Endometrial microvascular endothelial cells (primary cell): ENCODE results near the gene STRN. TPM values are rescaled to one million over a fixed set of nuclear protein-coding genes. Genes with fewer than 3 reads are reported as not detected.
"Not testable (repeated sequence)": the region's sequence is repeated elsewhere in the genome, so short reads cannot be mapped to it uniquely, and the experiment has no call there.

ENCODE experiments used
- in situ Hi-C: cut with HindIII; loops from 2 replicates; pipeline ENCODE4 v1.10.0; 2017; ENCODE audit warnings: low sequenced_read_pairs, low pct_unique_long_range_greater_than_20kb; ENCODE audit errors: inconsistent ontology term
- total RNA-seq: library from RNA; depleted of rRNA; stranded (reverse); fragments of >200 nt; gene quantifications from one replicate; pipeline ENCODE4 v1.2.3, GENCODE V29; 2015; ENCODE audit errors: inconsistent ontology term

The STRN gene
- total RNA-seq, 1 donor from 2014 or later: 15.0 TPM

GRCh38 chr2:36965206-36965605 lies 1.1 kb downstream of the STRN start:
- in situ Hi-C loops: no loop called here

GRCh38 chr2:36964496-36965058 lies 1.8 kb downstream of the STRN start:
- in situ Hi-C loops: no loop called here

GRCh38 chr2:36963734-36964133 lies 2.6 kb downstream of the STRN start:
- in situ Hi-C loops: no loop called here

GRCh38 chr2:36963106-36963505 lies 3.2 kb downstream of the STRN start:
- in situ Hi-C loops: no loop called here

GRCh38 chr2:36960773-36961172 lies 5.6 kb downstream of the STRN start:
- in situ Hi-C loops: no loop called here

- in situ Hi-C loops: no loop called here
These were observed 6.2 kb downstream of the STRN start for GRCh38 chr2:36960005-36960675.

GRCh38 chr2:36954977-36955607 lies 11.2 kb downstream of the STRN start:
- in situ Hi-C loops: no loop called here

- in situ Hi-C loops: no loop called here
These were observed 13.6 kb downstream of the STRN start for GRCh38 chr2:36952748-36953197.

GRCh38 chr2:36951574-36951973 lies 14.8 kb downstream of the STRN start:
- in situ Hi-C loops: no loop called here

- in situ Hi-C loops: no loop called here
These were observed 15.3 kb downstream of the STRN start for GRCh38 chr2:36951027-36951518.

GRCh38 chr2:36949845-36950244 lies 16.5 kb downstream of the STRN start:
- in situ Hi-C loops: no loop called here

GRCh38 chr2:36945240-36945639 lies 21.1 kb downstream of the STRN start:
- in situ Hi-C loops: not testable (repeated sequence)

- in situ Hi-C loops: no loop called here
These were observed 24.5 kb downstream of the STRN start for GRCh38 chr2:36941867-36942266.

- in situ Hi-C loops: not testable (repeated sequence)
These were observed 29.8 kb downstream of the STRN start for GRCh38 chr2:36936526-36936925.

- in situ Hi-C loops: not testable (repeated sequence)
These were observed 34.6 kb downstream of the STRN start for GRCh38 chr2:36931688-36932087.

- in situ Hi-C loops: not testable (repeated sequence)
These were observed 35.4 kb downstream of the STRN start for GRCh38 chr2:36930787-36931410.

- in situ Hi-C loops: not testable (repeated sequence)
These were observed 39.9 kb downstream of the STRN start for GRCh38 chr2:36926175-36927132.

GRCh38 chr2:36922629-36923028 lies 43.7 kb downstream of the STRN start:
- in situ Hi-C loops: not testable (repeated sequence)

GRCh38 chr2:36921984-36922383 lies 44.4 kb downstream of the STRN start:
- in situ Hi-C loops: no loop called here
